ENCODE results near the gene PDK2.

Gene PDK2

DNA sequence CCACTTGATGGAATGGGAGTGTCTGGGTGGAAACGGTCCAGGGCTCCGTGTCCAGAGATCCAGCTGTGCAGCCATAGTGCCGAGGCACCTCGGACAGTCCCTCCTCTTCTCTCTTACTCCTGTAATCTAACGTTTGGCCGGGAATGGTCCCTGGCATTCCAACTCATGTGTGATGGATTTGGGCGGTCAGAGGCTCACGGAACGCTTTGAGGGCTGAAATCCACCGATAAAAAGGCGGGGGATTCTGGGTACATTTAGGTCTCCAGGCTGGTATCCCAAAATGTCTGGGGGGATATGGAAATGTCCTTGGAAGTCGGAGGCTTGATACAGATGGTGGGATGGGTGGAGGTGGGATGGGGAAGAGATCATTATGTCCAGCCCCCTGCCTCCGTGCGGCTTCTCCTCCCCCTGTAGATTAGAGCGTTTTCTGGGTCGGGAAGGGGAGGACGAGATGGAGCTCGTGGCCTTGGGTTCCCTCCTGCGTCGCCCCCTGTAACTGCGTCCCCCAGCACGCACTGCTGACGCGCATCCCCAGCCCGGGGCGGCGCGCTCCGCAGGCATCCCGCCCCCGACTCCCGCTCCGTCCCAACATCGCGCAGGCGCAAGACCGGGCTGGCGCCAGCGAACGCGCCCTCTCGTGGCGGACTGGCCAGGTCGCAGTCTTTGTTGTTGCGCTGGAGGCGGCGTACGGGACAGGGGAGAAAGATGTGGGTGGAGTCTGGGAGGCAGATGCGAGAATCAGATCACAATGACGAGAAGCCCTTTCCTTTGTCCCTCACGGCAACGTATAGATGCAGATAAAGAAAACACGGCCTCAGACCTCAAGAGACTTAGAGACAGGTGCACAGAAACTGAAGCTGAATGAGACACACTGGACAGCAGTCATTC, 66.1 kb downstream of the PDK2 start:
- peak; percentile 83 for DNase-seq (ENCODE audit: low read depth)
- TF ChIP-seq CTCF (conservative IDR thresholded peaks at IDR 0.05; ENCODE audit: low read length), result peak; percentile 82
- H3K4me3 ChIP-seq (ENCODE audit: low read length), result peak overlapping the region; percentile 80
